ENCODE results near the gene VPS35.
A peak's percentile ranks its signal among the peaks of the same experiment; 100 is the strongest.

VPS35 gene

DNA sequence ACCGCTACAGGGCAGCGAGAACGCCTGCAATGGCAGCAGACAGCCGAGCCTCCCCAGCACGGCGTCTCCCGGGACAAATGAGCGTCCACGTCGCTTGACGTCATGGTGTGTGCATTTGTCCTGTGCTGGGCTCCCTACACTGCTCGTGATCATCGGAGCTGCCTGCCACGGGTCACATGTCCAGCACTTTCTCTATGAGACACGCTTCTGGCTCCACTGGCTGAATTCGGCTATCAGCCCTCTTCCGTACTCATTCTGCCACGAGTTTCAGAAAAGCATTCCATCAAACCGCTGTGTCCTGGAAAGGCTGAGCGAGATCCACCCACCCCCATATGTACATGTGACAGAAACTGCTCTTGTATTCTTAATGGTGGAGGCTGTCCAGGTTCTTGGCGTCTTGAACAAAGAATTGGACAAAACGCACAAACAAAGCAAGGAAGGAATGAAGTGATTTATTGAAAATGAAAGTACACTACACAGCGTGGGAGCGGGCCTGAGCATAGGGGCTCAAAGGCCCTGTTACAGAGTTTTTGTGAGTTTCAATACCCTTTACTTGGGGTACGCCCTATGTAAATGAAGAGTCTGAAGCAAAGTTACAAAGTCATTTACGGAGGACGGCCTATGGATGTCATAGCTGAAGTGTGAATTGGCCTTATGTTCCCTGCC is 39.3 kb downstream of the VPS35 start:
- no peak overlapping the region for H3K4me3 ChIP-seq (ENCODE audit: low read depth, low read length)
- TF ChIP-seq, protein P1, sequence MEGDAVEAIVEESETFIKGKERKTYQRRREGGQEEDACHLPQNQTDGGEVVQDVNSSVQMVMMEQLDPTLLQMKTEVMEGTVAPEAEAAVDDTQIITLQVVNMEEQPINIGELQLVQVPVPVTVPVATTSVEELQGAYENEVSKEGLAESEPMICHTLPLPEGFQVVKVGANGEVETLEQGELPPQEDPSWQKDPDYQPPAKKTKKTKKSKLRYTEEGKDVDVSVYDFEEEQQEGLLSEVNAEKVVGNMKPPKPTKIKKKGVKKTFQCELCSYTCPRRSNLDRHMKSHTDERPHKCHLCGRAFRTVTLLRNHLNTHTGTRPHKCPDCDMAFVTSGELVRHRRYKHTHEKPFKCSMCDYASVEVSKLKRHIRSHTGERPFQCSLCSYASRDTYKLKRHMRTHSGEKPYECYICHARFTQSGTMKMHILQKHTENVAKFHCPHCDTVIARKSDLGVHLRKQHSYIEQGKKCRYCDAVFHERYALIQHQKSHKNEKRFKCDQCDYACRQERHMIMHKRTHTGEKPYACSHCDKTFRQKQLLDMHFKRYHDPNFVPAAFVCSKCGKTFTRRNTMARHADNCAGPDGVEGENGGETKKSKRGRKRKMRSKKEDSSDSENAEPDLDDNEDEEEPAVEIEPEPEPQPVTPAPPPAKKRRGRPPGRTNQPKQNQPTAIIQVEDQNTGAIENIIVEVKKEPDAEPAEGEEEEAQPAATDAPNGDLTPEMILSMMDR (IDR thresholded peaks at IDR 0.05; ENCODE audit: low read depth, low read length, missing control alignments): no peak
- no peak overlapping the region for H3K27ac ChIP-seq
- DNase-seq: no peak
- H3K27me3 ChIP-seq (replicated peaks): no peaks in the 10 kb centered on the region
- H3K36me3 ChIP-seq (replicated peaks): no peaks in the 10 kb centered on the region
- in situ Hi-C loops (cut with HindIII; ENCODE audit: low pct_ligation_motif_present, low sequenced_read_pairs): no loop called here

DNA sequence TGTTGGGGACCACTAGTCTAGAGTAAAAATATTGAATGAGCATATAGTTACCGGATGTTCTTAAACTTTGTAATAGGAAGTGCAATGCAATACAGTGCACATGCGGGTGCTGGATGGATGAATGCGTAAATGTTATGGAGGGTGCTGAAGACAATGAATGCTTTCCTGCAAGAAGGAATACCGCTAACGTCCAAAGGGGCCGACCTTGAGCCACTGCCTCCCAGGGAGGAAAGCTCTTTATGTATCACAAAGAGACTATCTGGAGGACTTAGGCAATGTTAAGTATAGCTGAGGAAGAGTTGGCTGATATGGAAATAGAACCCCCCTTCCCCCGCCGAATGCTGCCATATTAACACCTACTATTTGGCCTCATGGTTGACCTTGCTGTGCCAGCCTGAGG is 40.3 kb downstream of the VPS35 start:
- TF ChIP-seq, protein P1 (IDR thresholded peaks at IDR 0.05; ENCODE audit: low read depth, low read length, missing control alignments): peak; percentile 25
- Histone ChIP-seq H3K27me3 (replicated peaks) (no peaks in the 10 kb centered on the region), H3K4me3 (ENCODE audit: low read depth, low read length) (no peak overlapping the region), H3K36me3 (replicated peaks) (no peaks in the 10 kb centered on the region), H3K27ac (no peak overlapping the region)
- in situ Hi-C loops (cut with HindIII; ENCODE audit: low pct_ligation_motif_present, low sequenced_read_pairs): no loop called here
- no peak for DNase-seq

DNA sequence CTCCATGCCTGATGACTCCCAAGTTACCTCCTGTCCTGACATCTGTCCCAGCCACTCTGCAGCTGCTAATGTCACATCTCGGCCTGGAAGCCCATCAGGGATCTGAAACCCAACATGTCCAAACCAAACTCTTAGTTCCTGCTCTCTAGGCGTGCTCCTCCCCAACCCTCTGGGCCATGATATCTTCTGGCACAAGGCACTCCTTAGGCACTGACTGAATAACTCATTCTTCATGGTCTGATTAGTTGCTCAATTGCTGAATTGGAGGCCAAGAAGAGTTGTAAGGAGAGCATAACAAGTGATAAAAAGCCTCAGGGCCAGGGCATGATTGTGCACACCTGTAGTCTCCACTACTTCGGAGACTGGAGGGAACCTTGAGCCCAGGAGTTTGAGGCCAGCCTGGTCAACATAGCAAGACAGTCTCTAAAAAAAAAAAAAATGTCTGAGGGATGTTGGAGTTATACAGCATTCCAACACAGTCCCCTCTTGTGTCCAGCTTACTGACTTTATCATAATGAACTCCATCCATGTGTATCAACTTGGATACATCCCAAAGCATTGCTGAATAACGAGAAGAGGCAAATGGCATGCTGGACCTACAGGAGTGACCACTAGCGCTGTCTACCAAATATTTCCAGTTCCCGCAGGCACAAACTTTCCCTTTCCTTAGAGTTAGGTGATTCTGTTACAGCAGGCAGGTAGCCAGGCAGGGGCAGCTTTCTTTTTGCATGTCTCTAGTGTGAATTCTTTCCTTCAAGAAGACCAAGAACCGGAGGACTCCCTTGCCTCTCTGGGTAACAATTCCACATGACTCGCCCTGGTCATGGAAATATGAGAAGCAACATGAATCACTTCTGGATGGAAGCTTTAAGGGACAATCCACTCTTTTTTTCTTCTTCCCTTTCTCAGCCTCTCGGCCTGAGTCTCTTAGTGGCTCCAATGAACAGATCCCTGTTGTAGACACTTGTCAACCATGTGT is 49.7 kb downstream of the VPS35 start:
- in situ Hi-C loops (cut with HindIII; ENCODE audit: low pct_ligation_motif_present, low sequenced_read_pairs): no loop called here
- TF ChIP-seq, protein P1 (IDR thresholded peaks at IDR 0.05; ENCODE audit: low read depth, low read length, missing control alignments): no peak
- no peaks in the 10 kb centered on the region for H3K27me3 ChIP-seq (replicated peaks)
- peak; percentile 42 for DNase-seq
- no peak overlapping the region for H3K4me3 ChIP-seq (ENCODE audit: low read depth, low read length)
- no peaks in the 10 kb centered on the region for H3K36me3 ChIP-seq (replicated peaks)
- no peak overlapping the region for H3K27ac ChIP-seq

DNA sequence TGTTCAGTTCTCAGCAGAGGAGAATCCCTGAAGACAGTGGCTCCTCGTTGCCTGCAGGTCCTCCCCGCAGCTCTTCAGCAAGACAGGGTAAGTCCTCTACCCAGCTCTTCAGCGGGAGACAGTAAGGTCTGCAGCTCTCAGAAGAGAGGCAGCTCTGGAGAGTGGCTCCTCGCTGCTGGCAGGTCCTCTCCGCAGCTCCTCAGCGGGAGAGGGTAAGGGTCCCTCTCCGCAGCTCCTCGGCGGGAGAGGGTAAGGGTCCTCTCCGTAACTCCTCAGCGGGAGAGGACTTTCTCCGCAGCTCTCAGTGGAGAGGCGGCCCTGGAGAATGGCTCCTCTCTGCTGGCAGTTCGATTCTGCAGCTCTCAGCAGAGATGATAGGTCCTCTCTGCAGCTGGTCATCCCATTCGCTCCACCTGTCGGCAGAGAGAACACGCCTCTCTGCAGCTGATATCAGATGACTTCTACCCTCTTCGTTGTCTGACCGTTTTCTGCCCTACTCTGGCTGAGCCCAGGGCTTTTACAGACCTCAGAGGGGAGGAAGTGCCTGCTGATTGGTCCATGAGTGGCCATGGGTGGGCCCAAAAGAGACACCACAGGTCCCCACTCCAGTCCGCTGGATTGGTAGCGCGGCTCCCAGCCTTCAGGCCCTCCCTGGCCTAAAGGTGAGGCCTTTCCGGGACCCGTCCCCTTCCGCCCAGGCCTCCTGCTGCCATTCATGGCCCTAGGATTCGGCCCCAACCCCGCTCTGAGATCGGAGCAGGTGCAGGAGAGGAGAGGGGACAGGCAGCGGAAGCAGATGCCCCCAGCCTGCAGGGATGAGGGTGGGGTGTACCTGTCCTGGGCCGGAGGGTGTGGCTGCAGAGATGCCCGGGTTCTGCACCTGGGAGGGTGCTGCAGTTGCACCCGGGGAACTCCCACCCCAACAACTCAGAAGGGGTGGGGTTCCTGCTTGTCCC is 55.9 kb downstream of the VPS35 start:
- in situ Hi-C loops (cut with HindIII; ENCODE audit: low pct_ligation_motif_present, low sequenced_read_pairs): no loop called here
- Histone ChIP-seq H3K36me3 (replicated peaks) (no peaks in the 10 kb centered on the region), H3K4me3 (ENCODE audit: low read depth, low read length) (no peak overlapping the region), H3K27me3 (replicated peaks) (no peaks in the 10 kb centered on the region), H3K27ac (no peak overlapping the region)
- DNase-seq: no peak
- TF ChIP-seq, protein P1 (IDR thresholded peaks at IDR 0.05; ENCODE audit: low read depth, low read length, missing control alignments): no peak

DNA sequence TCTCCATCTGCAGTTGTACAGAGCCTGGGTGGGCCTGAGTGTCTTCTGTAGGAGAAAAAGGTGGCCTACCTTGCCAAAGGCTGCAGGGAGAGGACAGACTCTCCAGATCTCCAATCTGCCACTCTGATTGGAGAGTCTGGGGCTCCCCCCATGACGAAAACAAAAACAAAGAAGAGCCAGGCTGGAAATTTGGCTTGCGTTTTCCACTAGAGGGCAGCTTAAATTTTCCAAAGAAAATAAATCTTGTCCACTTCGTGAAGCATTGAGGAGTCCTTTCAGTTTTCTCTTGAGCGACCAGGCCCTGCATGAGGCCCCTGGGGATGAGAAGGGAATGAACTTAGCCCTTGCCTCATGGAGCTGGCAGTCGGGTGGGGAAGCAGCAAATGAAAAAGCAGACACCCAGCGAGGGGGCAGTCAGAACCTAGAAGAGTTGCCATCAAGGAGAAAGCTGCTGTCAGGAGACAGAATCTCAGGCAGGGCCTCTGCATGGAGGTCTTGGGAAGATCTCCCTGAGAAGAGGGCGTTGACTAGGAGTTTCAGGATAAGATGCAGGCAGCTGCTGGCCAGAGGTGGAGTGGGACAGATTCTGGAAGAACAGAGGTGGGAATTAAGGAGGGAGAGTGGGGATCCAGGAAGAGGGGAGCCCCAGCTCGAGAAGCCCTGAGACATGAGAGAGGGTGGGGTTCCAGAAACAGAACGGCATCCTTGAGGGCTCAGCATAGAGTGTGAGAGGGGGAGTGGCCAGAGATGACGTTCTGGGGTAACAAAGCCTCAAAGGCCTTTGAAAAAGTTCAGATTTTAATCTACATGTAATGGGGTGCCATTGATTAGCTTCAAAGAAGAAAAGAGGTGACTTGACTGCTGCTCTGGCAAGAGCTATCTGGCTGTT is 59.4 kb downstream of the VPS35 start:
- Histone ChIP-seq H3K4me3 (ENCODE audit: low read depth, low read length) (no peak overlapping the region), H3K27ac (no peak overlapping the region), H3K27me3 (replicated peaks) (no peaks in the 10 kb centered on the region), H3K36me3 (replicated peaks) (no peaks in the 10 kb centered on the region)
- TF ChIP-seq, protein P1 (IDR thresholded peaks at IDR 0.05; ENCODE audit: low read depth, low read length, missing control alignments): peak; percentile 71
- DNase-seq: peak; percentile 41
- in situ Hi-C loops (cut with HindIII; ENCODE audit: low pct_ligation_motif_present, low sequenced_read_pairs): no loop called here
